Fibroblast of mammary gland (primary cell): Measurements from ENCODE around the gene ULBP3.

ENCODE experiments used
- DNase-seq: peaks from one replicate; pipeline ENCODE4 v3.0.0-alpha.2; 2010; ENCODE audit warnings: low read depth
- H3K4me3 ChIP-seq: 2 replicates; pipeline ENCODE4 v1.5.1; 2011; ENCODE audit warnings: low read depth, mild to moderate bottlenecking, low read length, moderate library complexity; ENCODE audit not compliant: control insufficient read depth
- TF ChIP-seq, protein P1 (sequence below): conservative IDR thresholded peaks from 2 replicates; pipeline ENCODE4 v1.5.1; 2011; ENCODE audit warnings: low read depth, low read length, inconsistent platforms; ENCODE audit not compliant: control insufficient read depth, insufficient read depth

Gene ULBP3

GRCh38 chr6:150090328-150090727 lies 21.4 kb upstream of the ULBP3 start:
- H3K4me3 ChIP-seq, result no peak overlapping the region
- TF ChIP-seq, protein P1, sequence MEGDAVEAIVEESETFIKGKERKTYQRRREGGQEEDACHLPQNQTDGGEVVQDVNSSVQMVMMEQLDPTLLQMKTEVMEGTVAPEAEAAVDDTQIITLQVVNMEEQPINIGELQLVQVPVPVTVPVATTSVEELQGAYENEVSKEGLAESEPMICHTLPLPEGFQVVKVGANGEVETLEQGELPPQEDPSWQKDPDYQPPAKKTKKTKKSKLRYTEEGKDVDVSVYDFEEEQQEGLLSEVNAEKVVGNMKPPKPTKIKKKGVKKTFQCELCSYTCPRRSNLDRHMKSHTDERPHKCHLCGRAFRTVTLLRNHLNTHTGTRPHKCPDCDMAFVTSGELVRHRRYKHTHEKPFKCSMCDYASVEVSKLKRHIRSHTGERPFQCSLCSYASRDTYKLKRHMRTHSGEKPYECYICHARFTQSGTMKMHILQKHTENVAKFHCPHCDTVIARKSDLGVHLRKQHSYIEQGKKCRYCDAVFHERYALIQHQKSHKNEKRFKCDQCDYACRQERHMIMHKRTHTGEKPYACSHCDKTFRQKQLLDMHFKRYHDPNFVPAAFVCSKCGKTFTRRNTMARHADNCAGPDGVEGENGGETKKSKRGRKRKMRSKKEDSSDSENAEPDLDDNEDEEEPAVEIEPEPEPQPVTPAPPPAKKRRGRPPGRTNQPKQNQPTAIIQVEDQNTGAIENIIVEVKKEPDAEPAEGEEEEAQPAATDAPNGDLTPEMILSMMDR, result no peak
- no peak for DNase-seq

GRCh38 chr6:150088481-150089154 lies 19.7 kb upstream of the ULBP3 start:
- TF ChIP-seq, protein P1, result no peak
- H3K4me3 ChIP-seq, result no peak overlapping the region
- no peak for DNase-seq

DNA sequence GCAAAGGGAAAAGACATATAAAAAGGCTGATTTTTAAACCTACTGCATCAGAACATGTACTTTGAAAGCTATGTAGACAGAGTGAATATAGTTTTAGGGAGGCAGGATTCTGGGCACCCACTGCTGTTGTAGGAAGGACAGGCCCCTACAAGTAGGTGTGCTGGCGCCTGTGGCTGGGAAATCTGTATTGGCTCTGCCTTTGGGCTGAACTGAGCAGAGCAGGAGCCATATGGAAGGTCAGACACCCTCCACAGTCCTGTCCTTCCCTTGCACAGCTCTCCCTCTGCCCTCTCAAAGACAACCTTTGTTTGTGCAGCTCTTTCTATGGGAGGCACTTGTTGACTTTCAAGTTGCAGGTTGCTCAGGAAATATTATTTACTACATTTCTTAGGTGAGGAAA lies 18.4 kb upstream of the ULBP3 start:
- TF ChIP-seq, protein P1, result no peak
- DNase-seq, result no peak
- H3K4me3 ChIP-seq, result no peak overlapping the region

DNA sequence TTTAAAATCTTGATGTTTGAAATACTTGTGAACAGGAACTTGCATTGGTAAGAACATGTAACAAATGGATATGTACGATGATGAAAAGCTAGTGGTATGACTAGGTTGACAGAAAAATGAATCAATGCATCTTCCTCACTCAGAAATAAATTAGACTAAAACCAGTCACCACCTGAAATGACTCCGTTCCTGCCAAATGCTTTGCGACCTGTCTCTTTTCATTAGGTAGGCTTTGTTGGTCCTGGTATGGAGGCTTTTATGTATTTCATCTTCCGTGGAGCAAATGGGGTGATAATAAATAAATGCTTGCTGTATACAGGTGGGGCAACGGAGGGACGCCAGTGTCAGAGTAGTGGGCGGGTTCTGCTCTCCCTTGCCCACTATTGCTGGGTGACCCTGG lies 17.1 kb upstream of the ULBP3 start:
- DNase-seq, result no peak
- H3K4me3 ChIP-seq, result no peak overlapping the region
- TF ChIP-seq, protein P1, result no peak

DNA sequence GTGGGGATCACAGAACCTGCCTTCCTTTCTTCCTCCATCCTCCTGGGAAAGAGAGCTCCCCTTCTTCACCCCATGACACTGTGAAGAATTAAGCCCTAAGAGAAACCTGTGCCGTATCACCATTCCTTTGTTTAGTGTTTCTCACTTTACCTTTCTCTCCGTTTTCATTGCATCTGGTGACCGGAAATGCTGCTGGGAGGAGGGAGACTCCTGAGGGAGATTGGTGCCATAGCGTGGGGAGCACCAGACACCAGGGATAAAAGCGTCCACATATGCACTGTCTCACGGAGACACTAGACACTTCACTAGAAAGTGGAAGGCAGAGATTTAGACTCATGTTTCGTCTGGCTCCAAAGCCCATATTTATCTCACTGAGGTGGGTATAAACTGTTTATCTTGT lies 15.5 kb upstream of the ULBP3 start:
- H3K4me3 ChIP-seq, result no peak overlapping the region
- TF ChIP-seq, protein P1, result no peak
- no peak for DNase-seq

GRCh38 chr6:150083839-150084238 lies 14.9 kb upstream of the ULBP3 start:
- TF ChIP-seq, protein P1, result no peak
- DNase-seq, result no peak
- H3K4me3 ChIP-seq, result no peak overlapping the region

DNA sequence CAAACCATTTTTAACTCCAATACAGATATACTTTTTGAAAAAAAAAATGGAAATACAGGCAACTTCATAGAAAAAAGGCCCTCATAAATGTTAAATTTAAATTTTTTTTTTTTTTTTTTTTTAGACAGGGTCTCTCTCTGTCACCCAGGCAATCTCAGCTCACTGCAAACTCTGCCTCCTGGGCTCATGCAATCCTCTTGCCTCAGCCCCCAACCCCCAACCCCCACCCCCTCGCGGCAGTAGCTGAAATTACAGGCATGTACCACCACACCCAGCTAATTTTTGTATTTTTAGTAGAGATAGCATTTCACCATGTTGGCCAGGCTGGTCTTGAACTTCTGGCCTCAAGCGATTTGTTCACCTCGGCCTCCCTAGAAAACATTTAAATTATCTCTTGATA lies 12.8 kb upstream of the ULBP3 start:
- H3K4me3 ChIP-seq, result no peak overlapping the region
- DNase-seq, result no peak
- TF ChIP-seq, protein P1, result no peak
